HepG2 (cell line): Measurements from ENCODE around the gene CREB3. TPM values are rescaled to one million over a fixed set of nuclear protein-coding genes. Genes with fewer than 3 reads are reported as not detected.

Source experiments
- DNMT3B ChIP-seq: conservative IDR thresholded peaks from 2 replicates; pipeline ENCODE4 v1.6.1; 2016; ENCODE audit warnings: missing biosample characterization, control low read depth
- ETV6 ChIP-seq: sonication (generic); formaldehyde crosslinking; conservative IDR thresholded peaks from 2 replicates; pipeline ENCODE4 v1.4.0; 2020; ENCODE audit warnings: missing genetic modification reagents
- FOXA3 ChIP-seq: IDR thresholded peaks from 2 replicates; pipeline ENCODE4 v1.6.1; 2016; ENCODE audit warnings: missing genetic modification reagents, missing compliant biosample characterization
- NCOA1 ChIP-seq: sonication (generic); formaldehyde crosslinking; IDR thresholded peaks from 2 replicates; pipeline ENCODE4 v1.9.0; 2021; ENCODE audit warnings: missing genetic modification reagents
- PHF5A ChIP-seq: IDR thresholded peaks from one replicate; pipeline ENCODE4 v1.6.1; 2018; ENCODE audit warnings: low read depth, missing genetic modification reagents; ENCODE audit not compliant: unreplicated experiment
- TCF7 ChIP-seq: sonication (generic); IDR thresholded peaks from 2 replicates; pipeline ENCODE4 v1.6.1; 2016; ENCODE audit warnings: antibody characterized with exemption, low read depth
- TOE1 ChIP-seq: sonication (generic); formaldehyde crosslinking; IDR thresholded peaks from 2 replicates; pipeline ENCODE4 v1.4.0; 2020; ENCODE audit warnings: mild to moderate bottlenecking, missing genetic modification reagents
- ZBTB20 ChIP-seq: sonication (generic); formaldehyde crosslinking; IDR thresholded peaks from 2 replicates; pipeline ENCODE4 v1.8.1; 2023; ENCODE audit warnings: missing genetic modification reagents, low read depth, mild to moderate bottlenecking, borderline replicate concordance
- ZIK1 ChIP-seq: sonication (generic); formaldehyde crosslinking; IDR thresholded peaks from 2 replicates; pipeline ENCODE4 v1.5.0; 2020; ENCODE audit warnings: mild to moderate bottlenecking, low read depth, missing genetic modification reagents, borderline replicate concordance
- ZNF343 ChIP-seq: sonication (generic); formaldehyde crosslinking; IDR thresholded peaks from 2 replicates; pipeline ENCODE4 v1.4.0; 2020; ENCODE audit warnings: mild to moderate bottlenecking, missing genetic modification reagents
- ZNF484 ChIP-seq: sonication (generic); formaldehyde crosslinking; IDR thresholded peaks from 2 replicates; pipeline ENCODE4 v1.5.1; 2020; ENCODE audit warnings: mild to moderate bottlenecking, low read depth, missing genetic modification reagents, borderline replicate concordance
- ZNF605 ChIP-seq: sonication (generic); formaldehyde crosslinking; IDR thresholded peaks from 2 replicates; pipeline ENCODE4 v1.8.0; 2022; ENCODE audit warnings: mild to moderate bottlenecking, missing genetic modification reagents
- ZZZ3 ChIP-seq: sonication (generic); formaldehyde crosslinking; IDR thresholded peaks from 2 replicates; pipeline ENCODE4 v1.4.0; 2020; ENCODE audit warnings: missing genetic modification reagents, mild to moderate bottlenecking, borderline replicate concordance
- polyA plus RNA-seq, 8 experiments: library from polyadenylated mRNA; depleted of rRNA in 3 of 8; stranded (reverse) in 7 of 8; unstranded in 1 of 8; fragments of >200 nt; fragmentation: Illumina TruSeq in 4 of 8; extraction: Trizol in 4 of 8; gene quantifications; 2 replicates each; pipeline versions ENCODE4 v1.2.1 to v1.2.3, GENCODE V29; 2011 to 2016; ENCODE audit warnings: low read depth in 4 of 8, missing spikeins in 1 of 8, mixed read lengths in 1 of 8; ENCODE audit not compliant: insufficient read depth in 1 of 8
- total RNA-seq, 5 experiments: library from RNA; depleted of rRNA; stranded (reverse); fragments of >200 nt; fragmentation: Illumina TruSeq; extraction: Trizol; gene quantifications; 2 replicates each; pipeline ENCODE4 v1.2.3, GENCODE V29; 2016; ENCODE audit warnings: low read depth in 1 of 5
- TF ChIP-seq, protein P1 (sequence below): sonication (generic); formaldehyde crosslinking; IDR thresholded peaks from 2 replicates; pipeline ENCODE4 v1.4.0; 2020; ENCODE audit warnings: missing genetic modification reagents, borderline replicate concordance
- TF ChIP-seq, protein P2 (sequence below): sonication (generic); formaldehyde crosslinking; IDR thresholded peaks from 2 replicates; pipeline ENCODE4 v1.4.0; 2020; ENCODE audit warnings: mild to moderate bottlenecking, missing genetic modification reagents
- TF ChIP-seq, protein P3 (sequence below): sonication (generic); formaldehyde crosslinking; IDR thresholded peaks from 2 replicates; pipeline ENCODE4 v1.5.0; 2020; ENCODE audit warnings: missing genetic modification reagents, mild to moderate bottlenecking, borderline replicate concordance
- TF ChIP-seq, protein P4 (sequence below): sonication (generic); formaldehyde crosslinking; IDR thresholded peaks from 2 replicates; pipeline ENCODE4 v1.5.1; 2020; ENCODE audit warnings: mild to moderate bottlenecking, missing genetic modification reagents, moderate library complexity
- TF ChIP-seq, protein P5 (sequence below): sonication (generic); IDR thresholded peaks from 2 replicates; pipeline ENCODE4 v1.6.1; 2016; ENCODE audit warnings: low read depth, borderline replicate concordance

Gene CREB3
- total and polyA plus RNA-seq, 2 of the 13 experiments (the other 11 are each of a cell fraction or from before 2014, with no cell fraction given), result 11.1 to 34.2 TPM

DNA sequence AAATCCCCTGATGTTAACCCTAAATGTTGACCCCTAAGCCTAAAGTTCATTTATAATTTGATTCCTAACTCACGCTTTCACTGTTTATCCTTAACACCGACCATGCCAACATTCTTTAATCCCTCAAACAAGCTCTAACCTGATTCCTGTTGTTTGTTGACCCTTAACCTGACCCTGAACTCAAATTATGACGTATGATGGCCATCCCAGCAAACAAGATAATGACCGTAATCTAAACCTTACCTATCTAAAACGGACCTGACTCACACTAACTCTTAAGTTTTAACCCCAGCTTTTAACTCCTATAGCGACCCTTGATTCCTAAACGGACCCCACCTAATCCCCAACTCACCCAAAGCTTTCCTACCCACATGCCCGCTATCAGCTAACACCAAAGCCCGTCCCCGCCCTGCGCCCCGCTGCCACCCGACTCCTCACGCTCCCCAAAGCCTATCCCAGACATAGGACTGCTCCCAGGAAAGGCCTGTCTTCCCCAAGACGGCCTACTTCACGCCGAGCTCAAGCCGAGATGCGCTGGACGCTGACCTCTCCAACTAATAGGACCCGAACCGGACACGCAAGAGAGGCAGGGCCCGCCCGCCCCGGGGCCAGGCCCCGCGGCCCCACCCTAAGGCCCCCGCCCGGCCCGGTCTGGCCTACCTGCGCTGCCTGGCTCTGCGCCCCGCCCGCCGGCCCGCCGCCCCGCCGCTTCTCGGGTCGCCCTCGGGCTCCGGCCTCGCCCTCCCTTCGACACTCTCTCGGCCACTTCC, 866 bp upstream of the CREB3 start (continued):
- TF ChIP-seq ZBTB20 (no peak), FOXA3 (CRISPR knock-in tag) (0 out of 2 replicates have a peak, but pooled peaks have one; percentile 12), ZIK1 (no peak), TOE1 (no peak), ZNF484 (no peak), PHF5A (no peak), ZNF343 (CRISPR knock-in tag) (no peak), ETV6 (CRISPR knock-in tag) (no peak), ZZZ3 (peak; percentile 27; the same call in 1 of the 2 replicates), DNMT3B (CRISPR knock-in tag) (no peak), TCF7 (no peak), ZNF605 (no peak), NCOA1 (CRISPR knock-in tag) (no peak)
- TF ChIP-seq, protein P1, sequence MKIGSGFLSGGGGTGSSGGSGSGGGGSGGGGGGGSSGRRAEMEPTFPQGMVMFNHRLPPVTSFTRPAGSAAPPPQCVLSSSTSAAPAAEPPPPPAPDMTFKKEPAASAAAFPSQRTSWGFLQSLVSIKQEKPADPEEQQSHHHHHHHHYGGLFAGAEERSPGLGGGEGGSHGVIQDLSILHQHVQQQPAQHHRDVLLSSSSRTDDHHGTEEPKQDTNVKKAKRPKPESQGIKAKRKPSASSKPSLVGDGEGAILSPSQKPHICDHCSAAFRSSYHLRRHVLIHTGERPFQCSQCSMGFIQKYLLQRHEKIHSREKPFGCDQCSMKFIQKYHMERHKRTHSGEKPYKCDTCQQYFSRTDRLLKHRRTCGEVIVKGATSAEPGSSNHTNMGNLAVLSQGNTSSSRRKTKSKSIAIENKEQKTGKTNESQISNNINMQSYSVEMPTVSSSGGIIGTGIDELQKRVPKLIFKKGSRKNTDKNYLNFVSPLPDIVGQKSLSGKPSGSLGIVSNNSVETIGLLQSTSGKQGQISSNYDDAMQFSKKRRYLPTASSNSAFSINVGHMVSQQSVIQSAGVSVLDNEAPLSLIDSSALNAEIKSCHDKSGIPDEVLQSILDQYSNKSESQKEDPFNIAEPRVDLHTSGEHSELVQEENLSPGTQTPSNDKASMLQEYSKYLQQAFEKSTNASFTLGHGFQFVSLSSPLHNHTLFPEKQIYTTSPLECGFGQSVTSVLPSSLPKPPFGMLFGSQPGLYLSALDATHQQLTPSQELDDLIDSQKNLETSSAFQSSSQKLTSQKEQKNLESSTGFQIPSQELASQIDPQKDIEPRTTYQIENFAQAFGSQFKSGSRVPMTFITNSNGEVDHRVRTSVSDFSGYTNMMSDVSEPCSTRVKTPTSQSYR (CRISPR knock-in tag), result no peak
- TF ChIP-seq, protein P2, sequence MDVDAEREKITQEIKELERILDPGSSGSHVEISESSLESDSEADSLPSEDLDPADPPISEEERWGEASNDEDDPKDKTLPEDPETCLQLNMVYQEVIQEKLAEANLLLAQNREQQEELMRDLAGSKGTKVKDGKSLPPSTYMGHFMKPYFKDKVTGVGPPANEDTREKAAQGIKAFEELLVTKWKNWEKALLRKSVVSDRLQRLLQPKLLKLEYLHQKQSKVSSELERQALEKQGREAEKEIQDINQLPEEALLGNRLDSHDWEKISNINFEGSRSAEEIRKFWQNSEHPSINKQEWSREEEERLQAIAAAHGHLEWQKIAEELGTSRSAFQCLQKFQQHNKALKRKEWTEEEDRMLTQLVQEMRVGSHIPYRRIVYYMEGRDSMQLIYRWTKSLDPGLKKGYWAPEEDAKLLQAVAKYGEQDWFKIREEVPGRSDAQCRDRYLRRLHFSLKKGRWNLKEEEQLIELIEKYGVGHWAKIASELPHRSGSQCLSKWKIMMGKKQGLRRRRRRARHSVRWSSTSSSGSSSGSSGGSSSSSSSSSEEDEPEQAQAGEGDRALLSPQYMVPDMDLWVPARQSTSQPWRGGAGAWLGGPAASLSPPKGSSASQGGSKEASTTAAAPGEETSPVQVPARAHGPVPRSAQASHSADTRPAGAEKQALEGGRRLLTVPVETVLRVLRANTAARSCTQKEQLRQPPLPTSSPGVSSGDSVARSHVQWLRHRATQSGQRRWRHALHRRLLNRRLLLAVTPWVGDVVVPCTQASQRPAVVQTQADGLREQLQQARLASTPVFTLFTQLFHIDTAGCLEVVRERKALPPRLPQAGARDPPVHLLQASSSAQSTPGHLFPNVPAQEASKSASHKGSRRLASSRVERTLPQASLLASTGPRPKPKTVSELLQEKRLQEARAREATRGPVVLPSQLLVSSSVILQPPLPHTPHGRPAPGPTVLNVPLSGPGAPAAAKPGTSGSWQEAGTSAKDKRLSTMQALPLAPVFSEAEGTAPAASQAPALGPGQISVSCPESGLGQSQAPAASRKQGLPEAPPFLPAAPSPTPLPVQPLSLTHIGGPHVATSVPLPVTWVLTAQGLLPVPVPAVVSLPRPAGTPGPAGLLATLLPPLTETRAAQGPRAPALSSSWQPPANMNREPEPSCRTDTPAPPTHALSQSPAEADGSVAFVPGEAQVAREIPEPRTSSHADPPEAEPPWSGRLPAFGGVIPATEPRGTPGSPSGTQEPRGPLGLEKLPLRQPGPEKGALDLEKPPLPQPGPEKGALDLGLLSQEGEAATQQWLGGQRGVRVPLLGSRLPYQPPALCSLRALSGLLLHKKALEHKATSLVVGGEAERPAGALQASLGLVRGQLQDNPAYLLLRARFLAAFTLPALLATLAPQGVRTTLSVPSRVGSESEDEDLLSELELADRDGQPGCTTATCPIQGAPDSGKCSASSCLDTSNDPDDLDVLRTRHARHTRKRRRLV (CRISPR knock-in tag), result no peak; the same call in 1 of the 2 replicates
- TF ChIP-seq, protein P3, sequence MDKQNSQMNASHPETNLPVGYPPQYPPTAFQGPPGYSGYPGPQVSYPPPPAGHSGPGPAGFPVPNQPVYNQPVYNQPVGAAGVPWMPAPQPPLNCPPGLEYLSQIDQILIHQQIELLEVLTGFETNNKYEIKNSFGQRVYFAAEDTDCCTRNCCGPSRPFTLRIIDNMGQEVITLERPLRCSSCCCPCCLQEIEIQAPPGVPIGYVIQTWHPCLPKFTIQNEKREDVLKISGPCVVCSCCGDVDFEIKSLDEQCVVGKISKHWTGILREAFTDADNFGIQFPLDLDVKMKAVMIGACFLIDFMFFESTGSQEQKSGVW (CRISPR knock-in tag), result no peak
- TF ChIP-seq, protein P4, sequence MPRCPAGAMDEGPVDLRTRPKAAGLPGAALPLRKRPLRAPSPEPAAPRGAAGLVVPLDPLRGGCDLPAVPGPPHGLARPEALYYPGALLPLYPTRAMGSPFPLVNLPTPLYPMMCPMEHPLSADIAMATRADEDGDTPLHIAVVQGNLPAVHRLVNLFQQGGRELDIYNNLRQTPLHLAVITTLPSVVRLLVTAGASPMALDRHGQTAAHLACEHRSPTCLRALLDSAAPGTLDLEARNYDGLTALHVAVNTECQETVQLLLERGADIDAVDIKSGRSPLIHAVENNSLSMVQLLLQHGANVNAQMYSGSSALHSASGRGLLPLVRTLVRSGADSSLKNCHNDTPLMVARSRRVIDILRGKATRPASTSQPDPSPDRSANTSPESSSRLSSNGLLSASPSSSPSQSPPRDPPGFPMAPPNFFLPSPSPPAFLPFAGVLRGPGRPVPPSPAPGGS, result no peak; the same call in 1 of the 2 replicates
- TF ChIP-seq, protein P5, sequence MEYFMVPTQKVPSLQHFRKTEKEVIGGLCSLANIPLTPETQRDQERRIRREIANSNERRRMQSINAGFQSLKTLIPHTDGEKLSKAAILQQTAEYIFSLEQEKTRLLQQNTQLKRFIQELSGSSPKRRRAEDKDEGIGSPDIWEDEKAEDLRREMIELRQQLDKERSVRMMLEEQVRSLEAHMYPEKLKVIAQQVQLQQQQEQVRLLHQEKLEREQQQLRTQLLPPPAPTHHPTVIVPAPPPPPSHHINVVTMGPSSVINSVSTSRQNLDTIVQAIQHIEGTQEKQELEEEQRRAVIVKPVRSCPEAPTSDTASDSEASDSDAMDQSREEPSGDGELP, result no peak
